K562 (cell line): ENCODE results near the gene TCF3. TPM values are rescaled to one million over a fixed set of nuclear protein-coding genes. Genes with fewer than 3 reads are reported as not detected.

Source experiments
- ETV5 ChIP-seq: sonication (generic); formaldehyde crosslinking; IDR thresholded peaks from 2 replicates; pipeline ENCODE4 v1.4.0; 2020; ENCODE audit warnings: low read depth, mild to moderate bottlenecking, missing genetic modification reagents
- HMG20B ChIP-seq: fragments of 250-450 bp; sonication (Bioruptor Pico); IDR thresholded peaks from 2 replicates; pipeline ENCODE4 v1.5.0; 2021; ENCODE audit warnings: mild to moderate bottlenecking
- MCM2 ChIP-seq: fragments of 450-650 bp; IDR thresholded peaks from 2 replicates; pipeline ENCODE4 v1.6.1; 2017; ENCODE audit warnings: low read depth, mild to moderate bottlenecking
- POLR3G ChIP-seq: IDR thresholded peaks from 2 replicates; pipeline ENCODE4 v1.6.1; 2011; ENCODE audit not compliant: insufficient read length, insufficient replicate concordance; ENCODE audit errors: extremely low read depth
- PTTG1 ChIP-seq: fragments of 450-650 bp; IDR thresholded peaks from 2 replicates; pipeline ENCODE4 v1.6.1; 2016; ENCODE audit warnings: low read depth, mild to moderate bottlenecking, missing genetic modification characterization, missing compliant biosample characterization
- SIRT6 ChIP-seq: IDR thresholded peaks from one replicate; pipeline ENCODE4 v1.6.1; 2012; ENCODE audit warnings: low read depth, mild to moderate bottlenecking, control low read depth, inconsistent platforms, low read length, moderate library complexity
- YY1 ChIP-seq, 3 experiments: IDR thresholded peaks; 2 replicates each; pipeline ENCODE4 v1.6.1; 2011; ENCODE audit warnings: low read length in 2 of 3, mild to moderate bottlenecking in 2 of 3, moderate library complexity in 2 of 3, borderline replicate concordance in 1 of 3, control low read depth in 1 of 3, low read depth in 1 of 3; ENCODE audit not compliant: insufficient read depth in 3 of 3, insufficient replicate concordance in 2 of 3, control insufficient read depth in 1 of 3, insufficient read length in 1 of 3; ENCODE audit errors: extremely low read depth in 1 of 3
- ZC3H8 ChIP-seq: fragments of 450-650 bp; IDR thresholded peaks from 2 replicates; pipeline ENCODE4 v1.6.1; 2017
- ZNF644 ChIP-seq: fragments of 200-800 bp; sonication (Bioruptor generic); IDR thresholded peaks from 2 replicates; pipeline ENCODE4 v1.6.1; 2016; ENCODE audit warnings: low read depth, missing genetic modification characterization, missing compliant biosample characterization
- polyA plus RNA-seq, 8 experiments: library from polyadenylated mRNA; depleted of rRNA in 4 of 8; stranded (reverse) in 5 of 8; unstranded in 3 of 8; fragments of >200 nt; fragmentation: Nextera tagmentation in 2 of 8; fragmentation: Illumina TruSeq in 1 of 8; extraction: Ambion mirVana in 2 of 8; extraction: Trizol in 1 of 8; gene quantifications; 2 replicates each; pipeline versions ENCODE4 v1.2.1 to v1.2.3, GENCODE V29; 2011 to 2014; ENCODE audit warnings: inconsistent platforms in 1 of 8, missing spikeins in 1 of 8
- total RNA-seq, 7 experiments: library from RNA; depleted of rRNA in 6 of 7; stranded (reverse); fragments of >200 nt in 6 of 7; fragmentation: Illumina TruSeq in 2 of 7; extraction: Trizol in 2 of 7; gene quantifications; 2 replicates each; pipeline versions ENCODE4 v1.2.1 to v1.2.3, GENCODE V29; 2011 to 2021; ENCODE audit warnings: low replicate concordance in 1 of 7
- TF ChIP-seq, protein P1 (sequence below): fragments of 450-650 bp; formaldehyde crosslinking; IDR thresholded peaks from 2 replicates; pipeline ENCODE4 v1.4.0; 2022; ENCODE audit warnings: missing genetic modification characterization
- TF ChIP-seq, protein P2 (sequence below): fragments of 200-800 bp; sonication (Bioruptor generic); IDR thresholded peaks from 2 replicates; pipeline ENCODE4 v1.6.1; 2017; ENCODE audit warnings: missing genetic modification characterization, missing compliant biosample characterization
- TF ChIP-seq, protein P3 (sequence below), 2 experiments: fragments of 450-650 bp; conservative IDR thresholded peaks; 2 replicates each; pipeline ENCODE4 v1.6.1; 2017; ENCODE audit warnings: mild to moderate bottlenecking in 2 of 2, moderate library complexity in 2 of 2

The TCF3 gene
- total and polyA plus RNA-seq, 9 of the 15 experiments (the other 6 are each of a cell fraction or from before 2014, with no cell fraction given) = 5.6 to 259 (median 84.0) TPM

DNA sequence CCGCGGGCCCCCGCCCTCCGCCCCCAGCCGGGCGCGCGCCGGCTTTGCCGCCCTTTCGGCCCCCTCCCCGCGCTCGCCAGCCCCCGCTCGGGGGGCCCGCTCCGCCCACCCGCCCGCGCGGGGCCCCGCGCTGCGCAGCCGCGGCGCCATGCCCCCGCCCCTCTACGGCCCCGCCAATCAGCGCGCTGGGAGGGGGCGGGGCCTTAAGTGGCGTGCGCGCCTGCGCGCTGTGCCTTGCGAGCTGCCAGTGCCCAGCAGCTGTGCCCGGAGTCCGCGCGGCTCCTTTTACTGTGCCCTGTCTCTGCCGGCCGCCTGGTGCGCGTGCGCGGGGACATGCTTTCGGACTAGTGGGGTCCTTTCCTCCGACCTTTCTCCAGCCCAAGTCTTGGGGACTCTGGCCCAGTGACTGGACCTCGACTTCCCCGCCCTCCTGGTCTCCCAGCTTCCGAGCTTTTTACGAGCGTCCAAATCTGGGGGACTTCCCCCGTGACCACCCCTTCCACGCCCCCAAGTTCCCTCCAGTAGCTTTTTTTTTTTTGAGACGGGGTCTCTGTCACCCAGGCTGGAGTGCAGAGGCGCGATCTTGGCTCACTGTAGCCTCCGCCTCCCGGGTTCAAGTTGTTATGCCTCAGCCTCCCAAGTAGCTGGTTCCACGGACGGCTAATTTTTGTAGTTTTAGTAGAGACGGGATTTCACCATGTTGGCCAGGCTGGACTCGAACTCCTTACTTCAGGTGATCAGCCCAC is 59.5 kb downstream of the TCF3 start, which contains the start of gene MBD3 (continued):
- TF ChIP-seq, protein P1, sequence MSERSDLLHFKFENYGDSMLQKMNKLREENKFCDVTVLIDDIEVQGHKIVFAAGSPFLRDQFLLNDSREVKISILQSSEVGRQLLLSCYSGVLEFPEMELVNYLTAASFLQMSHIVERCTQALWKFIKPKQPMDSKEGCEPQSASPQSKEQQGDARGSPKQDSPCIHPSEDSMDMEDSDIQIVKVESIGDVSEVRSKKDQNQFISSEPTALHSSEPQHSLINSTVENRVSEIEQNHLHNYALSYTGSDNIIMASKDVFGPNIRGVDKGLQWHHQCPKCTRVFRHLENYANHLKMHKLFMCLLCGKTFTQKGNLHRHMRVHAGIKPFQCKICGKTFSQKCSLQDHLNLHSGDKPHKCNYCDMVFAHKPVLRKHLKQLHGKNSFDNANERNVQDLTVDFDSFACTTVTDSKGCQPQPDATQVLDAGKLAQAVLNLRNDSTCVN (CRISPR knock-in tag) = no peak
- no peak for TF ChIP-seq HMG20B (CRISPR knock-in tag)
- no peak for TF ChIP-seq ETV5 (CRISPR knock-in tag)
- TF ChIP-seq ZC3H8 = no peak
- TF ChIP-seq SIRT6 = no peak
- TF ChIP-seq, protein P2, sequence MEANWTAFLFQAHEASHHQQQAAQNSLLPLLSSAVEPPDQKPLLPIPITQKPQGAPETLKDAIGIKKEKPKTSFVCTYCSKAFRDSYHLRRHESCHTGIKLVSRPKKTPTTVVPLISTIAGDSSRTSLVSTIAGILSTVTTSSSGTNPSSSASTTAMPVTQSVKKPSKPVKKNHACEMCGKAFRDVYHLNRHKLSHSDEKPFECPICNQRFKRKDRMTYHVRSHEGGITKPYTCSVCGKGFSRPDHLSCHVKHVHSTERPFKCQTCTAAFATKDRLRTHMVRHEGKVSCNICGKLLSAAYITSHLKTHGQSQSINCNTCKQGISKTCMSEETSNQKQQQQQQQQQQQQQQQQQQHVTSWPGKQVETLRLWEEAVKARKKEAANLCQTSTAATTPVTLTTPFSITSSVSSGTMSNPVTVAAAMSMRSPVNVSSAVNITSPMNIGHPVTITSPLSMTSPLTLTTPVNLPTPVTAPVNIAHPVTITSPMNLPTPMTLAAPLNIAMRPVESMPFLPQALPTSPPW (CRISPR knock-in tag) = peak; percentile 98
- no peak for TF ChIP-seq ZNF644 (tag)
- TF ChIP-seq, protein P3, sequence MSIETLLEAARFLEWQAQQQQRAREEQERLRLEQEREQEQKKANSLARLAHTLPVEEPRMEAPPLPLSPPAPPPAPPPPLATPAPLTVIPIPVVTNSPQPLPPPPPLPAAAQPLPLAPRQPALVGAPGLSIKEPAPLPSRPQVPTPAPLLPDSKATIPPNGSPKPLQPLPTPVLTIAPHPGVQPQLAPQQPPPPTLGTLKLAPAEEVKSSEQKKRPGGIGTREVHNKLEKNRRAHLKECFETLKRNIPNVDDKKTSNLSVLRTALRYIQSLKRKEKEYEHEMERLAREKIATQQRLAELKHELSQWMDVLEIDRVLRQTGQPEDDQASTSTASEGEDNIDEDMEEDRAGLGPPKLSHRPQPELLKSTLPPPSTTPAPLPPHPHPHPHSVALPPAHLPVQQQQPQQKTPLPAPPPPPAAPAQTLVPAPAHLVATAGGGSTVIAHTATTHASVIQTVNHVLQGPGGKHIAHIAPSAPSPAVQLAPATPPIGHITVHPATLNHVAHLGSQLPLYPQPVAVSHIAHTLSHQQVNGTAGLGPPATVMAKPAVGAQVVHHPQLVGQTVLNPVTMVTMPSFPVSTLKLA (conservative IDR thresholded peaks at IDR 0.05) = no peak
- peak in 2 of 3 experiments; percentile 2 to 42 for TF ChIP-seq YY1 (IDR thresholded peaks at IDR 0.05; ENCODE audit: borderline replicate concordance in 1 of 3, control insufficient read depth in 1 of 3, extremely low read depth in 1 of 3, insufficient read depth in 3 of 3, insufficient read length in 1 of 3, insufficient replicate concordance in 2 of 3, low read depth in 1 of 3, low read length in 2 of 3)
- no peak for TF ChIP-seq PTTG1
- no peak for TF ChIP-seq POLR3G
- no peak for TF ChIP-seq MCM2
- TF ChIP-seq, all 486 proteins: peak for 43
